Kidney glomerular epithelial cell (primary cell): Measurements from ENCODE around the gene ARHGEF11.

Experiments
- DNase-seq: peaks from one replicate; lab custom pipeline; 2025; lab: John Stamatoyannopoulos, UW

Gene ARHGEF11

GRCh38 chr1:156906206-156906906, 139.2 kb downstream of the ARHGEF11 start:
- no peak for DNase-seq

- no peak for DNase-seq
Observed at GRCh38 chr1:156905651-156906050, 139.9 kb downstream of the ARHGEF11 start.

- DNase-seq: no peak
Observed at GRCh38 chr1:156905176-156905575, 140.4 kb downstream of the ARHGEF11 start.

- no peak for DNase-seq
Observed at GRCh38 chr1:156904187-156904959, 141.2 kb downstream of the ARHGEF11 start.

- no peak for DNase-seq
Observed at GRCh38 chr1:156903328-156904091, 142.0 kb downstream of the ARHGEF11 start.

- no peak for DNase-seq
Observed at GRCh38 chr1:156901966-156902915, 143.3 kb downstream of the ARHGEF11 start.

- DNase-seq: no peak
Observed at GRCh38 chr1:156901590-156901900, 144.0 kb downstream of the ARHGEF11 start.

- no peak for DNase-seq
Observed at GRCh38 chr1:156900896-156901589, 144.5 kb downstream of the ARHGEF11 start.

GRCh38 chr1:156899956-156900718, 145.4 kb downstream of the ARHGEF11 start:
- DNase-seq: no peak

- no peak for DNase-seq
Observed at GRCh38 chr1:156898971-156899664, 146.4 kb downstream of the ARHGEF11 start.

GRCh38 chr1:156898161-156898566, 147.4 kb downstream of the ARHGEF11 start:
- no peak for DNase-seq

GRCh38 chr1:156897078-156897825, 148.3 kb downstream of the ARHGEF11 start:
- peak; percentile 68 for DNase-seq

- DNase-seq: peak; percentile 85
Observed at GRCh38 chr1:156896490-156897033, 149.0 kb downstream of the ARHGEF11 start.

GRCh38 chr1:156895927-156896326, 149.6 kb downstream of the ARHGEF11 start:
- DNase-seq: no peak

- DNase-seq: no peak
Observed at GRCh38 chr1:156895455-156895812, 150.1 kb downstream of the ARHGEF11 start.

- DNase-seq: no peak
Observed at GRCh38 chr1:156894711-156895454, 150.7 kb downstream of the ARHGEF11 start.

GRCh38 chr1:156894001-156894400, 151.5 kb downstream of the ARHGEF11 start:
- no peak for DNase-seq
